BJ (cell line): ENCODE data around the gene RAB6A. TPM values are rescaled to one million over a fixed set of nuclear protein-coding genes. Genes with fewer than 3 reads are reported as not detected.
"Not testable (repeated sequence)": the region's sequence is repeated elsewhere in the genome, so short reads cannot be mapped to it uniquely, and the experiment has no call there.

ENCODE experiments used
- CTCF ChIA-PET: fragments of 350-600 bp; formaldehyde crosslinking; extraction: SDS; loops from one replicate; lab custom pipeline; 2021; ENCODE audit warnings: antibody characterized with exemption, inconsistent platforms; lab: Yijun Ruan, JAX
- POLR2A ChIA-PET: fragments of 300-600 bp; sonication (Branson Sonifier 250); formaldehyde crosslinking; extraction: SDS; loops from one replicate; lab custom pipeline; 2021; ENCODE audit warnings: antibody characterized with exemption; lab: Charles Lee
- DNase-seq: peaks from one replicate; pipeline ENCODE4 v3.0.0-alpha.2; 2011; ENCODE audit warnings: low read depth
- H3K27me3 ChIP-seq: 2 replicates; pipeline ENCODE4 v1.6.0; 2011; ENCODE audit warnings: low read length; ENCODE audit not compliant: control insufficient read depth, insufficient read depth
- H3K36me3 ChIP-seq: 2 replicates; pipeline ENCODE4 v1.5.1; 2011; ENCODE audit warnings: low read length; ENCODE audit not compliant: control insufficient read depth, insufficient read depth
- H3K4me3 ChIP-seq: 2 replicates; pipeline ENCODE4 v1.5.1; 2011; ENCODE audit warnings: low read depth, mild to moderate bottlenecking, control low read depth, low read length
- polyA plus RNA-seq: library from polyadenylated mRNA; depleted of rRNA; stranded (reverse); fragments of >200 nt; gene quantifications from 2 replicates; pipeline ENCODE4 v1.2.3, GENCODE V29; 2011
- TF ChIP-seq, protein P1 (sequence below): IDR thresholded peaks from 2 replicates; pipeline ENCODE4 v1.5.1; 2011; ENCODE audit warnings: low read depth, mild to moderate bottlenecking, control low read depth, inconsistent platforms, low read length, moderate library complexity; ENCODE audit not compliant: insufficient read depth

RAB6A gene
- polyA plus RNA-seq, 1 experiment: 73.5 TPM

DNA sequence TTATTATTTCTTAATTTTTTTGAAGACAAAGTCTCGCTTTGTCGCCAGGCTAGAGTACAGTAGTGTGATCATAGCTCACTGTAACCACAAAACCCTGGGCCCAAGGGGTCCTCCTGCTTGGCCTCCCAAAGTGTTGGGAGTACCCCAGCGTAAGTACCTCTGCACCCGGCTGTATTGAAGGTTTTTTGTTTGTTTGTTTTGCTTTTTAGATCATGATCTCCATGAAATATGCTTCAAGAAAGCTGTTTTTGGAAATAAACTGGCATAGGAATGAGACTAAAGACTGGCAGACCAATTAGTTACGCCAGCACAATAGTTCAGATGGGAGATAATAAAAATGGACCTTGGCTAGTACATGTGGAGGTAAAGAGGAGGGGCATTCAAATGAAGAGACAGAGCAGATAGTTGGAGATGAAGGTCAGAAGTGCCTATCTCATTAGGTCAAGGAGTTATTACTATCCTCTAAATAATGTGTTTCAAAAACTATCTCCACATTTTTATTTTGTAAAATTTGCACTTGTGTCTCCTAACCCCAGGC, 22.7 kb upstream of the RAB6A start:
- H3K4me3 ChIP-seq: no peak overlapping the region
- DNase-seq: no peak
- no peaks in the 10 kb centered on the region for H3K27me3 ChIP-seq
- H3K36me3 ChIP-seq: no peaks in the 10 kb centered on the region
- ChIA-PET CTCF (no interaction called here), POLR2A (no interaction called here)
- TF ChIP-seq, protein P1, sequence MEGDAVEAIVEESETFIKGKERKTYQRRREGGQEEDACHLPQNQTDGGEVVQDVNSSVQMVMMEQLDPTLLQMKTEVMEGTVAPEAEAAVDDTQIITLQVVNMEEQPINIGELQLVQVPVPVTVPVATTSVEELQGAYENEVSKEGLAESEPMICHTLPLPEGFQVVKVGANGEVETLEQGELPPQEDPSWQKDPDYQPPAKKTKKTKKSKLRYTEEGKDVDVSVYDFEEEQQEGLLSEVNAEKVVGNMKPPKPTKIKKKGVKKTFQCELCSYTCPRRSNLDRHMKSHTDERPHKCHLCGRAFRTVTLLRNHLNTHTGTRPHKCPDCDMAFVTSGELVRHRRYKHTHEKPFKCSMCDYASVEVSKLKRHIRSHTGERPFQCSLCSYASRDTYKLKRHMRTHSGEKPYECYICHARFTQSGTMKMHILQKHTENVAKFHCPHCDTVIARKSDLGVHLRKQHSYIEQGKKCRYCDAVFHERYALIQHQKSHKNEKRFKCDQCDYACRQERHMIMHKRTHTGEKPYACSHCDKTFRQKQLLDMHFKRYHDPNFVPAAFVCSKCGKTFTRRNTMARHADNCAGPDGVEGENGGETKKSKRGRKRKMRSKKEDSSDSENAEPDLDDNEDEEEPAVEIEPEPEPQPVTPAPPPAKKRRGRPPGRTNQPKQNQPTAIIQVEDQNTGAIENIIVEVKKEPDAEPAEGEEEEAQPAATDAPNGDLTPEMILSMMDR: no peak

DNA sequence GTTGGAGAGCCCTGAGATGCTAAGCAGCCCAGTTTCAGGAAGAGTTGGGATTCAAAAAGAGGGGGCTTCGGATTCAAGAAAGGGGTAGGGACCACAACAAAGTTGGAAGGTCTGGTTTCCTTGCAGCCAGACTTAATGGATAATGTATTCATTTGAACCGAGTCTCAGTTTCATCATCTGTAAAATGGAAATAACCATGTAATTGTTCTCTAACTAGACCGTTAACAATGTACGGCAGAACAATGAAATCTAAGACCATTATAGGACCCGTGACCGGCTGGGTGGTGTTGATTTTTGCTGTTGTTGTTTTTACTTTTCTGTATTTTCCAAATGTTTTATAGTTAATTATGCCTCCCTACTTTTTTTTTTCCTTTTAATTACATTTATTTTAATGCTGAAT, 20.4 kb upstream of the RAB6A start:
- ChIA-PET POLR2A (no interaction called here), CTCF (no interaction called here)
- Histone ChIP-seq H3K27me3 (no peaks in the 10 kb centered on the region), H3K36me3 (no peaks in the 10 kb centered on the region), H3K4me3 (no peak overlapping the region)
- TF ChIP-seq, protein P1: no peak
- no peak for DNase-seq

GRCh38 chr11:73779084-73779902, 18.4 kb upstream of the RAB6A start:
- CTCF ChIA-PET: interaction anchor here (0.7 to 2.5 kb wide), 4 partner anchors 14 to 1463 kb away, joined by 3 to 10 read pairs (median 4); partner anchors contain the start of gene RAB6A
- peak; percentile 92 for DNase-seq
- TF ChIP-seq, protein P1: no peak

DNA sequence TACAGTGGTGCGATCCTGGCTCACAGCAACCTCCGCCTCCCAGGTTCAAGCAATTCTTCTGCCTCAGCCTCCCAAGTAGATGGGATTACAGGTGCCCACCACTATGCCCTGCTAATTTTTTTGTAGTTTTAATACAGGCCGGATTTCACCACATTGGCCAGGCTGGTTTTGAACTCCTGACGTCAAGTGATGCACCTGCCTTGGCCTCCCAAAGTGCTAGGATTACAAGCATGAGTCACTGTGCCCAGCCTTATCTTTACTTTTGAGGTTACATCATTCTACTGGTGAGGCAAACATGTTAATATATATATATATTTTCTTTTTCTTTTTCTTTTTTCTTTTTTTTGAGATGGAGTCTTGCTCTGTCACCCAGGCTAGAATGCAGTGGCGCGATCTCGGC, 9.9 kb upstream of the RAB6A start:
- H3K27me3 ChIP-seq, DNase-seq, H3K36me3 ChIP-seq, CTCF ChIA-PET, H3K4me3 ChIP-seq, POLR2A ChIA-PET: not testable (repeated sequence)

More at GRCh38 chr11:73779084-73779902, 18.4 kb upstream of the RAB6A start:
- H3K4me3 ChIP-seq: peak overlapping the region; percentile 54
- POLR2A ChIA-PET: interaction anchor here (0.6 to 1.7 kb wide), 6 partner anchors 9 to 35 kb away, joined by 3 to 11 read pairs (median 6); partner anchors contain the start of genes MRPL48 and RAB6A
- no peaks in the 10 kb centered on the region for H3K27me3 ChIP-seq
- no peaks in the 10 kb centered on the region for H3K36me3 ChIP-seq

GRCh38 chr11:73766763-73767162, 5.9 kb upstream of the RAB6A start:
- TF ChIP-seq, protein P1: no peak
- POLR2A ChIA-PET: no interaction called here
- CTCF ChIA-PET: interaction anchor here (1.4 kb wide), 1 partner anchor 11 kb away, joined by 3 read pairs; no protein-coding TSS in a partner anchor
- no peaks in the 10 kb centered on the region for H3K36me3 ChIP-seq
- DNase-seq: no peak
- H3K4me3 ChIP-seq: no peak overlapping the region
- H3K27me3 ChIP-seq: no peaks in the 10 kb centered on the region
